A673 (cell line): Measurements from ENCODE around the gene NUBPL. TPM values are rescaled to one million over a fixed set of nuclear protein-coding genes. Genes with fewer than 3 reads are reported as not detected.

Experiments used
- BruUV-seq: library from RNA; stranded (reverse); fragments of 400-500 nt; replicated peaks from 2 replicates; lab custom pipeline; 2021; lab: Mats Ljungman, UMichigan
- CTCF ChIA-PET: fragments of 300-600 bp; sonication (Branson Sonifier 250); formaldehyde crosslinking; loops from one replicate; lab custom pipeline; 2022; ENCODE audit warnings: antibody characterized with exemption; lab: Charles Lee
- POLR2A ChIA-PET: fragments of 300-600 bp; sonication (Branson Sonifier 250); formaldehyde crosslinking; loops from one replicate; lab custom pipeline; 2022; ENCODE audit warnings: antibody characterized with exemption; ENCODE audit not compliant: low non-redundant PET; lab: Charles Lee
- DNase-seq: peaks from one replicate; pipeline ENCODE4 v3.0.0-alpha.2; 2015; ENCODE audit warnings: low spot score
- H3K27ac ChIP-seq: fragments of 200-600 bp; sonication (generic); 2 replicates; pipeline ENCODE4 v1.5.1; 2016; ENCODE audit warnings: mixed run types, low read depth, mild to moderate bottlenecking, mixed read lengths, antibody characterized with exemption, low read length; ENCODE audit not compliant: poor library complexity, severe bottlenecking
- H3K27me3 ChIP-seq: fragments of 200-600 bp; sonication (generic); replicated peaks from 2 replicates; pipeline ENCODE4 v1.6.1; 2017; ENCODE audit warnings: mixed run types, low read depth, mild to moderate bottlenecking, mixed read lengths, antibody characterized with exemption, low read length; ENCODE audit not compliant: insufficient read depth, poor library complexity
- H3K36me3 ChIP-seq: fragments of 200-600 bp; sonication (generic); 2 replicates; pipeline ENCODE4 v1.6.1; 2016; ENCODE audit warnings: mixed run types, mild to moderate bottlenecking, mixed read lengths, antibody characterized with exemption, low read length; ENCODE audit not compliant: insufficient read depth, poor library complexity, severe bottlenecking
- H3K4me1 ChIP-seq: fragments of 200-600 bp; sonication (generic); 2 replicates; pipeline ENCODE4 v1.6.1; 2017; ENCODE audit warnings: mixed run types, mild to moderate bottlenecking, mixed read lengths, antibody characterized with exemption, low read length; ENCODE audit not compliant: insufficient read depth, poor library complexity, severe bottlenecking
- H3K4me3 ChIP-seq: fragments of 200-600 bp; sonication (generic); 2 replicates; pipeline ENCODE4 v1.5.1; 2016; ENCODE audit warnings: low read depth, mixed run types, mild to moderate bottlenecking, mixed read lengths, low read length; ENCODE audit not compliant: poor library complexity, severe bottlenecking
- H3K9me3 ChIP-seq: fragments of 200-600 bp; sonication (generic); 2 replicates; pipeline ENCODE4 v1.6.1; 2016; ENCODE audit warnings: mixed run types, low read depth, mild to moderate bottlenecking, mixed read lengths, antibody characterized with exemption, low read length; ENCODE audit not compliant: poor library complexity, severe bottlenecking
- EZH2 ChIP-seq: fragments of 200-600 bp; sonication (generic); IDR thresholded peaks from 2 replicates; pipeline ENCODE4 v1.6.1; 2017; ENCODE audit warnings: borderline replicate concordance, low read depth, mild to moderate bottlenecking, mixed read lengths, antibody characterized with exemption, low read length; ENCODE audit not compliant: poor library complexity, severe bottlenecking
- intact Hi-C: fragments of 100-400 bp; cut with micrococcal nuclease; formaldehyde crosslinking; loops from one replicate; pipeline ENCODE4 v1.10.0; 2022; ENCODE audit not compliant: unreplicated experiment
- total RNA-seq: library from RNA; stranded (reverse); gene quantifications from 2 replicates; pipeline ENCODE4 v1.2.3, GENCODE V29; 2021
- TF ChIP-seq, protein P1 (sequence below): fragments of 300-800, 200-600 bp; sonication (generic); conservative IDR thresholded peaks from 2 replicates; pipeline ENCODE4 v1.5.1; 2017; ENCODE audit warnings: low read depth, mild to moderate bottlenecking, antibody characterized with exemption, low read length, moderate library complexity, mixed read lengths

The NUBPL gene
- total RNA-seq, 1 experiment from 2014 or later: 15.5 TPM

DNA sequence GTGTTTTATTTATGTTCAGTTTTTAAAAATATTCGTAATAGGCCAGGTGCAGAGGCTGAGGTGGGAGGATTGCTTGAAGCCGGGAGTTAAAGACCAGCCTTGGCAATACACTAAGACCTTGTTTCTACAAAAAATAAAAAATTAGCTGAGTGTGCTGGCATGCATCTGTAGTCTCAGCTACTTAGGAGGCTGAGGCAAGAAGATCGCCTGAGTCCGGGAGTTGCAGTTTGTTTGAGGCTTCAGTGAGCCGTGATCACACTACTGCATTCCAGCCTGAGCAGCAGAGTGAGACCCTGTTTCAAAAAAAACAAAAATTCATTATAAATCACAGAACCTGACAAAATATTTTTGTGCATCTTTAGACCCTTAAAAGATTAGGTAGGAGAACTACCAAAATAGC lies 275.8 kb downstream of the NUBPL start:
- intact Hi-C loops: no loop called here
- TF ChIP-seq, protein P1, sequence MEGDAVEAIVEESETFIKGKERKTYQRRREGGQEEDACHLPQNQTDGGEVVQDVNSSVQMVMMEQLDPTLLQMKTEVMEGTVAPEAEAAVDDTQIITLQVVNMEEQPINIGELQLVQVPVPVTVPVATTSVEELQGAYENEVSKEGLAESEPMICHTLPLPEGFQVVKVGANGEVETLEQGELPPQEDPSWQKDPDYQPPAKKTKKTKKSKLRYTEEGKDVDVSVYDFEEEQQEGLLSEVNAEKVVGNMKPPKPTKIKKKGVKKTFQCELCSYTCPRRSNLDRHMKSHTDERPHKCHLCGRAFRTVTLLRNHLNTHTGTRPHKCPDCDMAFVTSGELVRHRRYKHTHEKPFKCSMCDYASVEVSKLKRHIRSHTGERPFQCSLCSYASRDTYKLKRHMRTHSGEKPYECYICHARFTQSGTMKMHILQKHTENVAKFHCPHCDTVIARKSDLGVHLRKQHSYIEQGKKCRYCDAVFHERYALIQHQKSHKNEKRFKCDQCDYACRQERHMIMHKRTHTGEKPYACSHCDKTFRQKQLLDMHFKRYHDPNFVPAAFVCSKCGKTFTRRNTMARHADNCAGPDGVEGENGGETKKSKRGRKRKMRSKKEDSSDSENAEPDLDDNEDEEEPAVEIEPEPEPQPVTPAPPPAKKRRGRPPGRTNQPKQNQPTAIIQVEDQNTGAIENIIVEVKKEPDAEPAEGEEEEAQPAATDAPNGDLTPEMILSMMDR: no peak
- no peak for TF ChIP-seq EZH2
- H3K9me3 ChIP-seq: no peaks in the 10 kb centered on the region
- no peaks in the 10 kb centered on the region for H3K36me3 ChIP-seq
- no peaks in the 10 kb centered on the region for H3K27me3 ChIP-seq
- H3K4me3 ChIP-seq: no peak overlapping the region
- H3K27ac ChIP-seq: no peak overlapping the region
- ChIA-PET CTCF (no interaction called here), POLR2A (no interaction called here)
- no TSS peak for BruUV-seq
- no peak for DNase-seq
- H3K4me1 ChIP-seq: no peaks in the 10 kb centered on the region

DNA sequence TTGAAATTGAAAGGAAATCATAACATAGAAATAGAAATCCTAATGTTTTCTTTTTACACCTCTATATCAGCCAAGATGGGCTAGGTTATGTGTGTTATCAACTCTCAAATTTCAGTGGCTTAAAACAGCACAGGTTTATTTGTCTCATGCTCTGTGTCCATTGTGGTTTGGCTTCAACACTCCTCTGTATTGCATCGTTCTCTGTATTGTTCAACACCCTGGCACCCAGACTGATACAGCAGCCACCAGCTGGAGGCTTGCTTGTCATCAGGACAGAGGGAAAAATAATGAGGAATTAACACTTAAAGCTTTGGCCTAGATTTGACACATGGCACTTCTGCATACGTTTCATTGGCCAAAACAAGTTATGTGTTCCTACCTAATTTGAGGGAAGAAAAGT lies 281.7 kb downstream of the NUBPL start:
- DNase-seq: no peak
- Histone ChIP-seq H3K4me3 (no peak overlapping the region), H3K27me3 (no peaks in the 10 kb centered on the region), H3K27ac (no peak overlapping the region), H3K4me1 (no peaks in the 10 kb centered on the region), H3K9me3 (no peaks in the 10 kb centered on the region), H3K36me3 (no peaks in the 10 kb centered on the region)
- BruUV-seq: no TSS peak
- TF ChIP-seq, protein P1: no peak
- no peak for TF ChIP-seq EZH2
- intact Hi-C loops: no loop called here
- CTCF ChIA-PET: no interaction called here
- POLR2A ChIA-PET: no interaction called here

DNA sequence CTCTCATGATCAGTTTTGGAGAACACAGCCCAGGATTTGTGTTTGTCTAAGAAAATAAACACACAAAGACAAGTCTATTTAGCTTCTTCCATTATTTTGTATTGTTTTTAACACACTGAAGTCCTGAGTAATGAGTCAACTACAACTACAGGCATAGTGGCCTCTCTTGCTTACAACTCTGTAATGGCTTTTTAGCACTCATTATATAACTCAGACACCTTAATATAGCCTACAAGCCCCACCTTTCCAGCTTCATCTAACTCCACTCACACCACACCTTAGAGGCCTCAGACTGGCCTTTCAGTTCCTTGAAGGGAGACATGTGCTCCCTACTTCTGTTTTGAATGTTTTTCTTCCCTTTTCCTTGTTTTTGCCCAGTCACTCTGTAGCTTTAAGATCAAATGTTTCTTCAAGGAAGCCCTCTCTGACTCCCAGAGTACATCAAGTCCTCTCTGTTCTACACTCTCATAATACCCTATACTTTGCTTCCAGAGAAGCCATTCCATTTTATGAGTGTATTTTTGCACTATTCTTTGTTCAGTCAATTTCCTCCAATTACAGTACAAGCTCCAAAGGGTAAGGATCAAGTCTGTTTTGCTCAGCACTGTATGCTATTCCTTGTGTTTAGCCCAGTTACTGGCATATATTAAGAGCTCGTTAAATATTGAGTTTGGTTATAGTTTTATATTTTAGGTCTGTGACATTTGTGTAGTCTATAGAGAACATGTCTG lies 282.3 kb downstream of the NUBPL start:
- no peaks in the 10 kb centered on the region for H3K9me3 ChIP-seq
- TF ChIP-seq, protein P1: no peak
- no peak for TF ChIP-seq EZH2
- H3K27me3 ChIP-seq: no peaks in the 10 kb centered on the region
- no peak for DNase-seq
- no peaks in the 10 kb centered on the region for H3K4me1 ChIP-seq
- H3K27ac ChIP-seq: no peak overlapping the region
- BruUV-seq: no TSS peak
- intact Hi-C loops: no loop called here
- H3K4me3 ChIP-seq: no peak overlapping the region
- ChIA-PET POLR2A (no interaction called here), CTCF (no interaction called here)
- H3K36me3 ChIP-seq: no peaks in the 10 kb centered on the region
